Measurements from ENCODE around the gene ERMAP. TPM values are rescaled to one million over a fixed set of nuclear protein-coding genes. Genes with fewer than 3 reads are reported as not detected.

The ERMAP gene
- polyA plus RNA-seq, 1 donor from 2014 or later: 1.9 TPM

DNA sequence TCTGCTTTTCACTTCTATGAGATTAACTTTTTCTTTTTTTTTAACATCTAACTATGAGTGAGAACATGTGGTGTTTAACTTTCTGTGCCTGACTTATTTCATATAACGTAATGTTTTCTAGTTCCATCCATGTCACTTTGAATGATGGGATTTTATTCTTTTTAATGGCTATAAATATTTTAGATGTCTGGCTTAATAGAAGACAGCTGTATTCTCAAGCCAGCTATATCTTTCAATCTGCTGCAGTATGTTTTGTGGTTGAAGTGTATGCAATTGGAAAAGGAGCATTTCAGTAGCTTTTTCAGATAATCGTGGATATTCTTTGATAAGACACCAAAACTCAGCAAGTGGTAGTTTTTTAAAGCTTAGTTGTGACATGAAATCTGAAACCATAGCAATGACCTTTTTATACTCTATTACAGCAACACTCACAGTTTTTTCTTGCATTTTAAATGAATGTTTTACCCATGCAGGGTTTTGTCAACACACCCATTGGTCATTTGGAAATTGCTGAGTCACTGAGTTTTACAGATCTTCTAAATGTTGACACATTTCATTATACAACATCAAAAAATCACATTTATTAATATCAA is 6.0 kb downstream of the ERMAP start:
- Mint-ChIP-seq H3K4me3 (no peak overlapping the region), H3K27me3 (no peaks in the 10 kb centered on the region), H3K27ac (peak overlapping the region in 1 of 3 donors; percentile 39), H3K4me1 (peaks cover 2 to 5% (median 3%) of the 10 kb centered on the region in 3 donors), H3K36me3 (peaks cover 4% of the 10 kb centered on the region), H3K9me3 (no peaks in the 10 kb centered on the region)

DNA sequence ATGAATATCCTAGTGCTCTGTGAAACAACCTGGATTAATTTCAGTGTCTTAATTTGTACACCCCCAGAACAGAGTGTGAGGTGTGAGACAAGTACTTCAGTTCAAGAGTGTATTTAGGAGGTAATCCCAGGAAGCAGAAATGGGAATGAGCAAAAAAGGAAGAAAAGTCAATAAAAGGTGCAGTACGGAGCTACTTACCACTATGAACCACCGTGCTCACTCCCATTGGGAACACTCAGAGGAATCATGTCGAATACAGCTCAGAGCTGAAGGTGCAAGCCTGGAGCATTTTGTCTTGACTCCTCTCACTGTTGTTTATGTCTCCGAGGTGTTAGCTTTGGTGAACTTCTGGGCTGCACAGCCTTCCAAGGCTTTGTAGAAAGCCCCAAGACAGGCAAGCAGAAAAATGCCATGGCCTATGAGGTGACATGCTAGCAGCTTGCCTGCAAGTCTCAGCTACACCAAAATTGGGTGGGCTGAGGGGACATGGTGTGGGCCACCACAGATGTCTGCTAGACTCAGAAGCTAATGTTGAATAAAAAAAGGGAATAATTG is 7.6 kb downstream of the ERMAP start:
- H3K4me3 Mint-ChIP-seq: no peak overlapping the region
- peaks cover 3% of the 10 kb centered on the region for H3K36me3 Mint-ChIP-seq
- no peaks in the 10 kb centered on the region for H3K27me3 Mint-ChIP-seq
- no peak overlapping the region for H3K27ac Mint-ChIP-seq
- peaks cover 0 to 2% (median 0%) of the 10 kb centered on the region in 3 donors for H3K4me1 Mint-ChIP-seq
- H3K9me3 Mint-ChIP-seq: no peaks in the 10 kb centered on the region

DNA sequence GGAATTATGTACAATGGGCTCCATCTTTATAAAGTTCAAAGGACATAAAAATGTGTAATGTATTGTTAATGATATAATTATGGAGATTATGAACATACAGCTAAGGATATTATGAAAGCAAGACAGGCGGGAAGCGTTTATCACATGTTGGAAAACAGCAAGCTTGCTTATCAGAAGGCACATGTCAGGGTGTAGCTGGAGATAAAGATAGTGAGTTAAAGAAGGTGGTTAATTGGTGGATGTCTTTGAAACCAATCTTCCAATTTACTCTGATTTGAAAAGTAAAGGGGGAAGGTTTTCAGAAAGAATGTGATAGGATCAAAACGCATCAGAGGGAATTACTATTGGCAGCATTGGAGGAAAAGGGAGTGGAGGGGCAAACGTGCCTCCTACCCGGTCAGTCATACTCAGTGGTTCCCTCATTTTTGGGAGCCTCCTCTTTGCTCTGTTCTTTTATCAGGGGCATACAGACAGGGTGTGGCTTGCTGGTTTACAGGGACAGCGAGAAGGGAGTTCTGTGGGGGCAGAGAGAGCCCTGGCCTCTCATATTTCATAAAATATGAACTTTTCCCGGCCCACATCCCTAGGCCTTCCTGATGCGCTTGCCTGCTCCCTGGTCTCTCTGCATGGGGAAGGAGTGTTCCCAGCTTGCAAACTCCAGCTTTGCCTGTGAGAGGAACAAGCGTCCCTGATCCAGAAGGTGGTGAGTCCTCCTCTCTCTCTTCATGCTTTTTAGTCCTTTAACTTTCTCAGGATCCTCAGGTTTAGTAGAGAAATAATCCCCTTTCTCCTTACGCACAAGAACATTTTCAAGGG is 8.3 kb downstream of the ERMAP start:
- Mint-ChIP-seq H3K36me3 (no peaks in the 10 kb centered on the region), H3K9me3 (no peaks in the 10 kb centered on the region), H3K27ac (no peak overlapping the region), H3K27me3 (no peaks in the 10 kb centered on the region), H3K4me1 (peaks cover 0 to 2% (median 0%) of the 10 kb centered on the region in 3 donors), H3K4me3 (no peak overlapping the region)

DNA sequence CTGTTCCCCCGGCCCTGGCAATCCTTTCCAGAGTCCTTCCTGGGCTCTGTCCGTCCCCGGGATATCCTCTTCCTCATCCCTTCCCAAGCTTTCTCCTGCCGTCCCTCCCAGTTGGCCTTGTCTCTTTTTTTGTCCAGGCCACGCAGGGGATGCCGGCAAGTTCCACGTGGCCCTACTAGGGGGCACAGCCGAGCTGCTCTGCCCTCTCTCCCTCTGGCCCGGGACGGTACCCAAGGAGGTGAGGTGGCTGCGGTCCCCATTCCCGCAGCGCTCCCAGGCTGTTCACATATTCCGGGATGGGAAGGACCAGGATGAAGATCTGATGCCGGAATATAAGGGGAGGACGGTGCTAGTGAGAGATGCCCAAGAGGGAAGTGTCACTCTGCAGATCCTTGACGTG is 13.7 kb downstream of the ERMAP start:
- Mint-ChIP-seq H3K27ac (no peak overlapping the region), H3K27me3 (no peaks in the 10 kb centered on the region), H3K4me3 (no peak overlapping the region), H3K9me3 (no peaks in the 10 kb centered on the region), H3K4me1 (peaks cover 3 to 6% (median 5%) of the 10 kb centered on the region in 3 donors), H3K36me3 (peaks cover 6% of the 10 kb centered on the region)

DNA sequence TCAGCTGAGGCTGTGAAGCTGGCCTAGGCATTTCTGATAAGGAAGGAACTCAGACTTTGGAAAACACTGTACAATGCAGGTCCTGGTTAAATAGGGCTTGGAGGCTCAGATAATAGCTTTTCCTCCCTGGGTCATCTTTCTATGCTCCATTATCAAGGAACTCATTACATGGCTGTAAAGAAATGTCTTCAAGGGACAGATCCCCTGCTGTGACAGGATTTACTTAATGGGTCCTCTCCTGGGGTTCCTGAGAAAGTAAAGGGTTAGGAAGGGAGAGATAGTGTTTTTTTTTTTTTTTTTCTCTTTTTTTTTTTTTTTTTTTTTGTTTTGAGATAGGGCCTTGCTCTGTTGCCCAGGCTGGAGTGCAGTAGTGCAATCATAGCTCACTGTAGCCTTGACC is 14.4 kb downstream of the ERMAP start:
- H3K36me3 Mint-ChIP-seq: peaks cover 6% of the 10 kb centered on the region
- no peak overlapping the region for H3K27ac Mint-ChIP-seq
- H3K9me3 Mint-ChIP-seq: no peaks in the 10 kb centered on the region
- H3K4me1 Mint-ChIP-seq: peaks cover 3 to 10% (median 5%) of the 10 kb centered on the region in 3 donors
- H3K4me3 Mint-ChIP-seq: no peak overlapping the region
- H3K27me3 Mint-ChIP-seq: no peaks in the 10 kb centered on the region

DNA sequence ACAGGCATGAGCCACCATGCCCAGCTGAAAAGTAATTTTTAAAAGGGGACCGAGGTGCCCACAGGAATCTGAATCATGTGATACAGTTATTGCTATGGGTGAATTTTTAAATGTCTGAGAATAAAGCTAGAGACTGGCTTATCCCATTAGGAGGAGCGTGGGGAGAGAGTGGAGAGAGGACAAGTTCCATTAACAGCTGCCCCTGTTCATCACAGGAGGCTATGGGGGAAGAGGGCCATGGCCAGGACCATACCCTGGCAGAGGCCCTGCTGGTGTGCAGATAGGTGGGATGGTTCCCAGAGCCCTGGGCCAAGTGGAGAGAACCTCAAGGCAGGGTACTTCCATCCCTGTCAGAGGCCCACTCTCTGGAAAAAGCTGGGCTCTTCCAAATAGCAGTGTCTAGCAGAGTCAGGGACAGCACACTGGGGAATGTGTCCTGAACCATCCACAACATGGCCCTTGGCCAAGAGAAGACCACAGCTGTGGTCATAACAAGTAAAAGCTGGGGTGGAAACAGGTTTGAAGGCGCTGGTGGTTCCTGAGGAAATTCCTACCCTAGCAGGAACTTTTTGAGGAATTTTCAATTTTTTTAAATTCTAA is 15.8 kb downstream of the ERMAP start:
- H3K9me3 Mint-ChIP-seq: no peaks in the 10 kb centered on the region
- no peaks in the 10 kb centered on the region for H3K27me3 Mint-ChIP-seq
- H3K36me3 Mint-ChIP-seq: peaks cover 6% of the 10 kb centered on the region
- H3K4me1 Mint-ChIP-seq: peaks cover 5 to 12% (median 7%) of the 10 kb centered on the region in 3 donors
- H3K4me3 Mint-ChIP-seq: no peak overlapping the region
- no peak overlapping the region for H3K27ac Mint-ChIP-seq

DNA sequence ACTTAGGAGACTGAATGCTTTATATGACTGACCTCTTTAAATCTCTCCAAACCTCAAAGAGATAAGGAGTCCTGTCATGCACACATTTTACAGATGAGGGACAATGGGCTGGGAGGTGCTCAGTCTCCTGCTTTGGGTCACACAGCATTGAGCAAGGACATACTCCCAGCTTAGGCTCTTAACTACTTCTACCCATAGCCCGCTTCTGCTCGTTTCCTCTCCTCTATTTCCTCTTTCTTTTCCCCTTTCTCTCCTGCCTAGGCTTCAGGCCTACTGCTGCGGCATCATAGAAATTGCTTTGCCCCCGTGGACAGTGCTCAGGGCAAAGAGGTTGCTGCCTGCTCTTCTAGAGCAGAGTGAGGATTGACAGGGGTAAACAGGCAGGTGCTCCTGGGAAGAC is 17.1 kb downstream of the ERMAP start:
- no peaks in the 10 kb centered on the region for H3K27me3 Mint-ChIP-seq
- no peak overlapping the region for H3K4me3 Mint-ChIP-seq
- H3K9me3 Mint-ChIP-seq: no peaks in the 10 kb centered on the region
- no peak overlapping the region for H3K27ac Mint-ChIP-seq
- peaks cover 14 to 22% (median 18%) of the 10 kb centered on the region in 3 donors for H3K4me1 Mint-ChIP-seq
- H3K36me3 Mint-ChIP-seq: peaks cover 6% of the 10 kb centered on the region

DNA sequence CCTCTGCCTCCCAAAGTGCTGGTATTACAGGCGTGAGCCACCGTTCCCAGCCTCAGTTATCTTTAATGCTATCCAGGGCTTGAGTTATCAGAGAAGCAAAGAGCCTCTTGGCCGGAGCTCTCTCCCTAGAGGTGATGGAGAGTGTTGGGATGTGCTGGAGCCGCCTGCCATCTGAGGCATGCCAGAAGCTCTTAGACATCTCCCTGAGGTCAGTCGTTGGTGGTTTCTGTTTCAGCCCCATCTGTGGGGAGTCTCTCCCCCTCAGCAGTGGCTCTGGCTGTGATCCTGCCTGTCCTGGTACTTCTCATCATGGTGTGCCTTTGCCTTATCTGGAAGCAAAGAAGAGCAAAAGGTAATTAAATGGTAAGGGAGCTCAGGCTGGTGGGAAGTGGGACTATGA is 17.9 kb downstream of the ERMAP start:
- H3K4me3 Mint-ChIP-seq: no peak overlapping the region
- peak overlapping the region in 1 of 3 donors; percentile 59 for H3K27ac Mint-ChIP-seq
- H3K27me3 Mint-ChIP-seq: no peaks in the 10 kb centered on the region
- H3K36me3 Mint-ChIP-seq: peaks cover 6% of the 10 kb centered on the region
- peaks cover 14 to 22% (median 18%) of the 10 kb centered on the region in 3 donors for H3K4me1 Mint-ChIP-seq
- H3K9me3 Mint-ChIP-seq: no peaks in the 10 kb centered on the region

DNA sequence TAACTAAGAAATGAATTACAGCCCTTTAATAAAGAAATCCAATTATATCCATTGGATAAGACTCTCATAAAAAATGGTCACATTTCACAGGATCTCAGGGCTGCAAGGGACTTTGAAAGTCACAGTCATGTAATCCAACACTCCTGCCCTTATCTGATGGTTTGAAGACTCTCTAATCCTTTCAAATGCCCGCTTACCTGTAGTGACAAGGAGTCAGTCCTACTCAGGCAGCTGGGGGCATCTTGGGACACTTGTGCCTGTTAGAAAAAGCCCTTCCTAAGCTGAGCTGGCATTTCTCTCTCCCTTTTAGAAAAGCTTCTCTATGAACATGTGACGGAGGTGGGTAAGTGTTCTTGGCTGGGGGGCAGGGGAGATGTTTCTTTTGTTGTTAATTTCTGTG is 18.5 kb downstream of the ERMAP start:
- Mint-ChIP-seq H3K9me3 (no peaks in the 10 kb centered on the region), H3K36me3 (peaks cover 6% of the 10 kb centered on the region), H3K4me1 (peaks cover 14 to 22% (median 18%) of the 10 kb centered on the region in 3 donors), H3K4me3 (no peak overlapping the region), H3K27me3 (no peaks in the 10 kb centered on the region), H3K27ac (peak overlapping the region in 1 of 3 donors; percentile 59)

DNA sequence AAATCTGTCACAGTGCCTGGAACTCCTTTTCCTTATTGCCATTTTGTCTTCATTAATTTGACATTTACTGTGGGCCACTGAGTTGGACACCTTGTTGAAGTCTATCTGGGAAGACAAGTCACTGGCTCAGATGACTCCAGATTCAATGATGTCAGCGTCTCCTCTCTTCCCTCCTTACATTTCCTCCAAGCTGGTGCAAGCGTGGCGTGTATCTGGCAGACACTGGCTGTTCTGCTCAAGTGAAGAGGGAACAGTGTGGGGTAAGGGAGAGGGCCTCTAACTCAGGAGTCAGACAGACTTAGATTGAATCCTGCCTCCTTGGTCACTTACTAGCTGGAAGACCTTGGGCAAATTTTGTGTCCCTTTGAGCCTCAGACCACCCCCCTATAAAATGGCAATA is 20.8 kb downstream of the ERMAP start:
- H3K4me3 Mint-ChIP-seq: no peak overlapping the region
- peaks cover under 1% of the 10 kb centered on the region for H3K36me3 Mint-ChIP-seq
- no peaks in the 10 kb centered on the region for H3K9me3 Mint-ChIP-seq
- H3K4me1 Mint-ChIP-seq: peaks cover 14 to 22% (median 18%) of the 10 kb centered on the region in 3 donors
- H3K27me3 Mint-ChIP-seq: no peaks in the 10 kb centered on the region
- H3K27ac Mint-ChIP-seq: peak overlapping the region in 1 of 3 donors; percentile 91

DNA sequence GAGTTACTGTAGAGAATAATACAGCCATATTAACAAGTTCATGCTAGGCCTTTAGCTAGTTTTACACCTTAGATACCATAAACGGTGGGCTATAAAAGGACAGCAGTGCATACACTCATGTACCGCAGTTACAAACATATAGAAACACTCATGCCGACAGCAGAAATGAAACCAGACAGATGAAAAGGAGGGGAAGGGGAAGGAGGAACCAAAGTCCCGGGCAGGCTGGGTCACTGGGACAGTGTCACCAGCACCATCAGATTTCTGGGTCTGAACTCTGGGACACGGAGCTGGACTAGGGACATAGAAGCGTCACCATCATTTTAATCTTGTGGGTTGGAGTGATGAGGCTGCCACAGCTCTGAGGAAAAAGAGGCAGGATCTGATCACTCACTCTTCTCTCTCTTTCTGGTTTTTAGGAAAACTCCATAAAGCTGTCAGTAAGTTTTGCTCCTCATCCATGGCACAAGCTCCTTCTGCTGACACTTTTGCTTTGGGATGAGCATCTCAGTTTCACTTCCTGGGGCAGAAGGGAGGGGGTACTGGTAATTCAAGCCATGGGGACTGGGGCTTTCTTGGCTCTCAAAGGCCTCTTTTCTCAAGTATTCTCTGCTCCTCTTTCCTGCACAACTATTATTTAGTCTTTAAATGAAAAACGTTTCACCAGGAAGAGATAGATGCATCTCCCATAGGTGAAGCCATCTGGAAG is 21.7 kb downstream of the ERMAP start:
- no peaks in the 10 kb centered on the region for H3K27me3 Mint-ChIP-seq
- H3K27ac Mint-ChIP-seq: peak overlapping the region in 1 of 3 donors; percentile 14
- H3K9me3 Mint-ChIP-seq: no peaks in the 10 kb centered on the region
- peak overlapping the region in 3 of 4 donors; percentile 1 to 31 (median 7) for H3K4me3 Mint-ChIP-seq
- peaks cover 3% of the 10 kb centered on the region for H3K36me3 Mint-ChIP-seq
- peaks cover 14 to 22% (median 18%) of the 10 kb centered on the region in 3 donors for H3K4me1 Mint-ChIP-seq

DNA sequence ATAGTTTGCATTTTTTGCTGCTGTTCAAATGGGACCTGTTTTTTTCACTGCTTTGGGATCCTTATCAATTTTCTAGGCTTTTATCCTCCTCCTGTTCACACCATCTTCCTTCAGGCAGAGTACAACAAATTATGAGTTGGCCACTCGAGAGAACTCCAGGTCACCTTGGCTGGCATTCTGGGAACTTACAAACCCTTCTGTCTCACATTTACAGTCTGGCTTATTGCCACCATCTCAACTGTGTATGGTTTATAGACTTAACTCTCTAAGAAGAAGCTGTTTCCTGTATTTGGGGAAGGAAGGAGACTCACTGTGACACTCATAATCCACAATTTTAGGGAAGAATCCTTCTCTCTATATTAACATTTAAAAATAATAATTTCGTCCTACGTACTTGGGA is 24.1 kb downstream of the ERMAP start:
- peaks cover 3% of the 10 kb centered on the region for H3K36me3 Mint-ChIP-seq
- no peak overlapping the region for H3K27ac Mint-ChIP-seq
- no peak overlapping the region for H3K4me3 Mint-ChIP-seq
- H3K27me3 Mint-ChIP-seq: no peaks in the 10 kb centered on the region
- H3K4me1 Mint-ChIP-seq: peaks cover 10 to 16% (median 15%) of the 10 kb centered on the region in 3 donors
- no peaks in the 10 kb centered on the region for H3K9me3 Mint-ChIP-seq

DNA sequence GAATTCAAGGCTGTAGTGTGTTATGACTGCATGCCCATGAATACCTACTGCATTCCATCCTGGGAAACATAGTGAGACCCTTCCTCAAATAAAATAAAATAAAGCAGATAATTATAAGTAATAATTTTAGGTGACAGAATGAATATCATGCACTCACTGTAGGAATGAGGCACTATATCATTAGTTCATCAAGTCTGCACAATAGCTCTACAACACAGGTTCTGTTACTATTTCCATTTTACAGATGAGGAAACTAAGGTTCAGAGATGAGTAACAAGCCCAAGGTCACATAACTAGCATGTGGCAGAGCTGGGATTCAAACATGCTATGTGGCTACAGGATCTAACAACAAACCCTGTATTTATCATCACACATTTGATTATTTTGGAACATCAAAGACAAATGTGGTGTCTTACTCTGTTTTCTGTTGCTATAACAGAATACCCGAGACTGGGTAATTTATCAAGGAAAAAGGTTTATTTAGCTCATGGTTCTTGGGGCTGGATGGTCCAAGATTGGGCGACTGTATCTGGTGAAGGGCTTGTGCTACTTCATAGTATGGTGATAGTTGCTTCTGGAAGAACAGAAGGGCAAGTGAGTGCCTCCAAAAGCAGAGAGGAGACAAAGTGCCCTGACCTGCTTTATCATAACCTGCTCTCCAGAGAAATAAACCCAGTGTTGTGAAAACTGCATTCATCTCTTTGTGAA is 24.7 kb downstream of the ERMAP start:
- Mint-ChIP-seq H3K36me3 (peaks cover 3% of the 10 kb centered on the region), H3K9me3 (no peaks in the 10 kb centered on the region), H3K4me3 (no peak overlapping the region), H3K27ac (no peak overlapping the region), H3K4me1 (peaks cover 13 to 18% (median 18%) of the 10 kb centered on the region in 3 donors), H3K27me3 (no peaks in the 10 kb centered on the region)

DNA sequence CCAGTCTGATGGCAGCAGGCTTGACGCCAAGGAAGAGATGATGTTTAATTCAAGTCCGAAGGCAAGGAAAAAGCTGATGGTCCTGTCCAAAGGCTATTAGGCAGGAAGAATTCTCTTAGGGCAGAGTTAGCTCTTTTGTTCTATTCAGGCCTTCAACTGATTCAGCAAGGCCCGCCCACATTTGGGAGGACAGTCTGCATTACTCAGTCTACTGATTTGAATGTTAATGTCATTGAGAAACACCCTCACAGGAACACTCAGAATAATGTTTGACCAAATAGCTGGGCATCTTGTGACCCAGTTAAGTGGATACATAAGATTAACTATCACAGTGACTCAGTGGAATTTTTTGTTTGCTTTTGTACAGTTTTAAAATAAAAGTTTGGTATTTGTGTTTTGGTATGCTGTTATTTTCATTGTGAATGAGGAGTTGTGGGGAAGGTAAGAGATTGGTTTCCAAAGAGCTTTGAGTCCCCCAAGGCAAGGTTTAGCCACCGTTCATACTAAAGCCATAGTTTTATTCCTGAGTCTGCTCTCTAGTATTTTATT is 27.7 kb downstream of the ERMAP start:
- Mint-ChIP-seq H3K9me3 (no peaks in the 10 kb centered on the region), H3K4me1 (peaks cover 21 to 22% (median 21%) of the 10 kb centered on the region in 3 donors), H3K27ac (no peak overlapping the region), H3K36me3 (peaks cover 4% of the 10 kb centered on the region), H3K27me3 (no peaks in the 10 kb centered on the region), H3K4me3 (peak overlapping the region in 1 of 4 donors; percentile 60)
